Measurements from ENCODE around the gene VPREB1.

- TF ChIP-seq CTCF (IDR thresholded peaks at IDR 0.05) (no peak), EP300 (IDR thresholded peaks at IDR 0.05) (no peak), POLR2A (IDR thresholded peaks at IDR 0.05; ENCODE audit: low read depth) (no peak)
These were observed 28.7 kb upstream of the VPREB1 start for GRCh38 chr22:22215659-22216449.
